Erythroblast (primary cell): ENCODE results near the gene CRTC2.

Source experiments
- GATA1 ChIP-seq: IDR thresholded peaks from 2 replicates; pipeline ENCODE4 v1.6.1; 2011; ENCODE audit warnings: low read depth, mild to moderate bottlenecking, control low read depth, low read length, moderate library complexity
- POLR2A ChIP-seq: IDR thresholded peaks from 2 replicates; pipeline ENCODE4 v1.6.1; 2011; ENCODE audit warnings: mild to moderate bottlenecking, low read length

DNA sequence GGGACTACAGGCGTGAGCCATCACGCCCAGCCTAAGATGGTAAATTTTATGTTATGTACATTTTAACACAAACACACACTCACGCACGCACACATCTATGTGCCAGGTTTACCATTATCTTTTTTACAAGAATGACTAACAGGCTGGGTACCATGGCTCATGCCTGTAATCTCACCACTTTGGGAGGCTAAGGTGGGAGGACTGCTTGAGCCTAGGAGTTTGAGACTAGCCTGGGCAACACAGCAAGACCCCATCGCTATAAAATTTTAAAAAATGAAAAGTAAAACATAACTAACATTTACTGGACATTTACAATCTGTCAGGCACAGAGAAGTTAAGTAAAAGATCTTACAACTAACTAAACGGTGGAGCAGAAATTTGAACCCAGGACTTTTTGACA is 50.3 kb downstream of the CRTC2 start:
- TF ChIP-seq POLR2A = no peak
- no peak for TF ChIP-seq GATA1
